ENCODE measurements around the gene ZNF136. TPM values are rescaled to one million over a fixed set of nuclear protein-coding genes. Genes with fewer than 3 reads are reported as not detected.

The ZNF136 gene
- total RNA-seq, 1 experiment from 2014 or later = 4.0 TPM

Other genes with a start within 250 kb of the ZNF136 start
- gene ZNF700, start 238.0 kb upstream of the ZNF136 start, total RNA-seq (2021; ENCODE audit: unreplicated experiment) = 9.3 TPM
- not detected for gene ZNF763, start 198.1 kb upstream of the ZNF136 start, total RNA-seq (2021; ENCODE audit: unreplicated experiment)
- gene ZNF433, start 127.4 kb upstream of the ZNF136 start, total RNA-seq (2021; ENCODE audit: unreplicated experiment) = not detected
- gene ZNF878, start 110.1 kb upstream of the ZNF136 start, total RNA-seq (2021; ENCODE audit: unreplicated experiment) = not detected
- gene ZNF844, start 98.4 kb upstream of the ZNF136 start, total RNA-seq (2021; ENCODE audit: unreplicated experiment) = not detected
- 1.0 TPM for gene ZNF20, start 22.7 kb upstream of the ZNF136 start, total RNA-seq (2021; ENCODE audit: unreplicated experiment)
- gene ZNF625, start 6.4 kb upstream of the ZNF136 start, total RNA-seq (2021; ENCODE audit: unreplicated experiment) = not detected
- gene ZNF44, start 131.8 kb downstream of the ZNF136 start, total RNA-seq (2021; ENCODE audit: unreplicated experiment) = 3.6 TPM
- not detected for gene ZNF563, start 170.5 kb downstream of the ZNF136 start, total RNA-seq (2021; ENCODE audit: unreplicated experiment)
- not detected for gene ZNF442, start 202.6 kb downstream of the ZNF136 start, total RNA-seq (2021; ENCODE audit: unreplicated experiment)
- 3.6 TPM for gene ZNF799, start 238.2 kb downstream of the ZNF136 start, total RNA-seq (2021; ENCODE audit: unreplicated experiment)

Data from HCT116 (cell line).